ENCODE data around the gene STPG3. TPM values are rescaled to one million over a fixed set of nuclear protein-coding genes. Genes with fewer than 3 reads are reported as not detected.

The STPG3 gene
- total and polyA plus RNA-seq, 4 donors = not detected

DNA sequence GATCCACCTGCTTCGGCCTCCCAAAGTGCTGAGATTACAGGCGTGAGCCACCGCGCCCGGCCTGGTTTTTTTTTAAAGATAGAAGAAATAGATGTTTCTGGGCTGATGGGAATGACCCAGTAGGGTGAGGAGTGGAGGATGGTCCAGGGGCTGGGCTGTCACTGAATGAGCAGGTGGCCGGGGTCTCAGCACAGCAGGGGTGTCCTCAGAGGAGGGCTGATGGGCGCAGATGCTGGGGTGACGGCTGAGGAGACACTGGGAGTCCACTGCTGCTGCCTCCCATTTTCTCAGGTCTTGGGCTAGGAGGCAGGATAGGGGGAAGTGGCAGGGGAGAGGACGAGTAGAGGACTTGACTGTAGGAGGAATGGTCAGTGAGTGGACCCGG is 24.1 kb downstream of the STPG3 start:
- Histone ChIP-seq H3K9ac (ENCODE audit: low read depth in 1 of 2, low read length in 2 of 2) (no peak overlapping the region), H3K27ac (ENCODE audit: low read depth in 1 of 2, low read length in 2 of 2) (no peak overlapping the region), H3K36me3 (ENCODE audit: control insufficient read depth in 4 of 4, insufficient read depth in 3 of 4, low read depth in 1 of 4, low read length in 3 of 4) (peaks cover 0 to 11% (median 3%) of the 10 kb centered on the region in 4 donors), H3K9me3 (ENCODE audit: control insufficient read depth in 4 of 4, low read length in 3 of 4) (no peaks in the 10 kb centered on the region), H3K4me3 (ENCODE audit: low read depth in 1 of 3, low read length in 3 of 3) (no peak overlapping the region), H3K27me3 (ENCODE audit: control insufficient read depth in 4 of 4, insufficient read depth in 4 of 4, low read length in 3 of 4) (no peaks in the 10 kb centered on the region), H3K4me1 (ENCODE audit: control insufficient read depth in 4 of 4, insufficient read depth in 4 of 4, low read length in 3 of 4) (peaks cover 3 to 40% (median 13%) of the 10 kb centered on the region in 4 donors)
- TF ChIP-seq FOXA2 (IDR thresholded peaks at IDR 0.05) (no peak), HNF4G (IDR thresholded peaks at IDR 0.05) (no peak), HNF4A (conservative IDR thresholded peaks at IDR 0.05) (no peak)
- no peak for DNase-seq (ENCODE audit: low spot score)
- WGBS = 92% methylated on average over 10 of the region's 10 CpGs

DNA sequence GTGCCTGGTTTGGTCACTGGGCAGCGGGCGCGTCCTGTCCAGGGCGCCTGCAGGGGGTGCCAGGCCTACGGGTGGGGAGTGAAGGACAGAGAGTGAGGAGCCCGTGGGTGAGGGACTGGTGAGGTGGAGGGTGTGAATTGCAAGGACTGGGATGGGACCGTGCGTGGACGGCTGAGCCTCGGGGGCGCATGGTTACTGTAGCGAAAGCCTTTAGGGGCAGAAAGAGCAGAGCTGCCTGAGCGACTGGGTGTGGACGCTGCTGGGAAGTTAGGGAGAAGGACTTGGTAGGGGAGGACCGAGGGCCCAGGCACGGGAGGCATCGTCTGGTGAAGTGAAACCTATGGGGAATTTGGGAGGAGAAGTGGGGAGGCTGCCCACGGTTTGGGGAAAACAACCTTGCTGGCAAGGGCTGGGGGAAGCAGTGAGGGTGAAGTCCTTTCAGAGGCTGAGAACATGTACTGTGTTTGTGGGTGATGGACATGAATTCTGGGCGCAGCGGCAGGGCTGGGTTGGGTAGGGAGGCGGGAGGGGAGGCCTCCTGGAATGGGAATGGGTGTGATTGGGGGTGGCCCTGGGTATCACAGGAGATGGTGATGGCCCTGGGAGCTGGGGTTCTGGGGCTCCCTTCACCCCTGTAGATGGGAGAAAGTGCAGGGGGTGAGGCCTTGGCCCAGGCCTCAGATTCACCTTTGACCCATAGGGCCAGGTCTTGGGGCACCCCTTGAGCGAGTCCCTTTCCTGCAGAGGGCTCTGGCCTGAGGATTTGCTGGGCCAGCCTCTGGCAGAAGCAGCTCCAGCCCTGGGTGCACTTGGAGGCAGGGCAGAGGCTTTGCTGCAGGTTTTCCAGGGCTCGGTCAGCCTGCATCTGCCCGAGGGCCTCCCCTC is 24.7 kb downstream of the STPG3 start:
- H3K9me3 ChIP-seq (ENCODE audit: control insufficient read depth in 4 of 4, low read length in 3 of 4) = no peaks in the 10 kb centered on the region
- no peak for DNase-seq (ENCODE audit: low spot score)
- TF ChIP-seq EGR1 (IDR thresholded peaks at IDR 0.05; ENCODE audit: low read depth in 2 of 2) (no peak), HNF4A (conservative IDR thresholded peaks at IDR 0.05) (no peak), YY1 (IDR thresholded peaks at IDR 0.05) (no peak), RAD21 (IDR thresholded peaks at IDR 0.05) (no peak), JUND (IDR thresholded peaks at IDR 0.05) (no peak), SP1 (IDR thresholded peaks at IDR 0.05) (no peak), HNF4G (IDR thresholded peaks at IDR 0.05) (no peak), FOXA2 (IDR thresholded peaks at IDR 0.05) (no peak), GABPA (IDR thresholded peaks at IDR 0.05 in 1 of 2, conservative IDR thresholded peaks at IDR 0.05 in 1 of 2) (no peak)
- TF ChIP-seq, protein P1, sequence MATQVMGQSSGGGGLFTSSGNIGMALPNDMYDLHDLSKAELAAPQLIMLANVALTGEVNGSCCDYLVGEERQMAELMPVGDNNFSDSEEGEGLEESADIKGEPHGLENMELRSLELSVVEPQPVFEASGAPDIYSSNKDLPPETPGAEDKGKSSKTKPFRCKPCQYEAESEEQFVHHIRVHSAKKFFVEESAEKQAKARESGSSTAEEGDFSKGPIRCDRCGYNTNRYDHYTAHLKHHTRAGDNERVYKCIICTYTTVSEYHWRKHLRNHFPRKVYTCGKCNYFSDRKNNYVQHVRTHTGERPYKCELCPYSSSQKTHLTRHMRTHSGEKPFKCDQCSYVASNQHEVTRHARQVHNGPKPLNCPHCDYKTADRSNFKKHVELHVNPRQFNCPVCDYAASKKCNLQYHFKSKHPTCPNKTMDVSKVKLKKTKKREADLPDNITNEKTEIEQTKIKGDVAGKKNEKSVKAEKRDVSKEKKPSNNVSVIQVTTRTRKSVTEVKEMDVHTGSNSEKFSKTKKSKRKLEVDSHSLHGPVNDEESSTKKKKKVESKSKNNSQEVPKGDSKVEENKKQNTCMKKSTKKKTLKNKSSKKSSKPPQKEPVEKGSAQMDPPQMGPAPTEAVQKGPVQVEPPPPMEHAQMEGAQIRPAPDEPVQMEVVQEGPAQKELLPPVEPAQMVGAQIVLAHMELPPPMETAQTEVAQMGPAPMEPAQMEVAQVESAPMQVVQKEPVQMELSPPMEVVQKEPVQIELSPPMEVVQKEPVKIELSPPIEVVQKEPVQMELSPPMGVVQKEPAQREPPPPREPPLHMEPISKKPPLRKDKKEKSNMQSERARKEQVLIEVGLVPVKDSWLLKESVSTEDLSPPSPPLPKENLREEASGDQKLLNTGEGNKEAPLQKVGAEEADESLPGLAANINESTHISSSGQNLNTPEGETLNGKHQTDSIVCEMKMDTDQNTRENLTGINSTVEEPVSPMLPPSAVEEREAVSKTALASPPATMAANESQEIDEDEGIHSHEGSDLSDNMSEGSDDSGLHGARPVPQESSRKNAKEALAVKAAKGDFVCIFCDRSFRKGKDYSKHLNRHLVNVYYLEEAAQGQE (IDR thresholded peaks at IDR 0.05) = no peak
- TF ChIP-seq, protein P2, sequence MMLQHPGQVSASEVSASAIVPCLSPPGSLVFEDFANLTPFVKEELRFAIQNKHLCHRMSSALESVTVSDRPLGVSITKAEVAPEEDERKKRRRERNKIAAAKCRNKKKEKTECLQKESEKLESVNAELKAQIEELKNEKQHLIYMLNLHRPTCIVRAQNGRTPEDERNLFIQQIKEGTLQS (IDR thresholded peaks at IDR 0.05) = no peak
- WGBS = 87% methylated on average over 24 of the region's 24 CpGs
- peak overlapping the region in 1 of 2 donors; percentile 85 for H3K27ac ChIP-seq (ENCODE audit: low read depth in 1 of 2, low read length in 2 of 2)
- H3K9ac ChIP-seq (ENCODE audit: low read depth in 1 of 2, low read length in 2 of 2) = no peak overlapping the region
- peaks cover 0 to 11% (median 3%) of the 10 kb centered on the region in 4 donors for H3K36me3 ChIP-seq (ENCODE audit: control insufficient read depth in 4 of 4, insufficient read depth in 3 of 4, low read depth in 1 of 4, low read length in 3 of 4)
- H3K27me3 ChIP-seq (ENCODE audit: control insufficient read depth in 4 of 4, insufficient read depth in 4 of 4, low read length in 3 of 4) = no peaks in the 10 kb centered on the region
- H3K4me1 ChIP-seq (ENCODE audit: control insufficient read depth in 4 of 4, insufficient read depth in 4 of 4, low read length in 3 of 4) = peaks cover 3 to 40% (median 13%) of the 10 kb centered on the region in 4 donors
- H3K4me3 ChIP-seq (ENCODE audit: low read depth in 1 of 3, low read length in 3 of 3) = no peak overlapping the region

Measured in liver (tissue), 9 donors.